ENCODE data around the gene PIWIL1. TPM values are rescaled to one million over a fixed set of nuclear protein-coding genes. Genes with fewer than 3 reads are reported as not detected.

PIWIL1 gene
- polyA plus RNA-seq, 4 donors = 0.20 to 1.8 (median 0.67) TPM

DNA sequence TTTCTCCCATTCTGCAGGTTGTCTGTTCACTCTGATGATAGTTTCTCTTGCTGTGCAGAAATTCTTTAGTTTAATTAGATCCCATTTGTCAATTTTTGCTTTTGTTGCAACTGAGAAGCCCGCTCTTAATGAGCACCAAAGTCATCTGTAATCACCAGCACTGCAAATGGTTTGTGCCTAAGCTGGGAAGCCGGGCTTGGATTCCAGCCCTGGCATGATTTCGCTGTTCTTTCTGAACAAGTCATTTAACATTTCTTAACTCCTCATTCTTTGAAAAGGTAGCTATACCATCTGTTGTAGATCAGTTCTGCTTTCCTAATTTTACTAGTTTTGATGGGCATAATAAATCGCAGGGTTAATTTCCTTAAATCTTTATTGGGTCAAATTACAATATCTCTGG is 32.1 kb downstream of the PIWIL1 start:
- no peak for DNase-seq (ENCODE audit: low read depth in 4 of 4, low spot score in 3 of 4)

DNA sequence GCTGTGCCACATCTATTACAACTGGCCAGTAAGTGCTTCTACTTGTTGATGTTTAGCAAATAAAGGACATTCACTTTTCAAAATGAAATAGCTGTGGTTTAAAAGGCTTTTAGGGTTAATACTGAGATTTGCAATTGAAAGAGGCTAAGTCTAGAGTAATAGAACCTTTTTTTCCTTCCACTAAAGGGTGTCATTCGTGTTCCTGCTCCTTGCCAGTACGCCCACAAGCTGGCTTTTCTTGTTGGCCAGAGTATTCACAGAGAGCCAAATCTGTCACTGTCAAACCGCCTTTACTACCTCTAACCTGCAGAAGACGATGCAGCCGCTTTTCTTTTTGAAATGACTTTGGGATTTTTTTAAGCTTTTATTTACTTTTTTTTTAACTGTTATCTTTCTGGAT is 33.6 kb downstream of the PIWIL1 start:
- no peak for DNase-seq (ENCODE audit: low read depth in 4 of 4, low spot score in 3 of 4)

DNA sequence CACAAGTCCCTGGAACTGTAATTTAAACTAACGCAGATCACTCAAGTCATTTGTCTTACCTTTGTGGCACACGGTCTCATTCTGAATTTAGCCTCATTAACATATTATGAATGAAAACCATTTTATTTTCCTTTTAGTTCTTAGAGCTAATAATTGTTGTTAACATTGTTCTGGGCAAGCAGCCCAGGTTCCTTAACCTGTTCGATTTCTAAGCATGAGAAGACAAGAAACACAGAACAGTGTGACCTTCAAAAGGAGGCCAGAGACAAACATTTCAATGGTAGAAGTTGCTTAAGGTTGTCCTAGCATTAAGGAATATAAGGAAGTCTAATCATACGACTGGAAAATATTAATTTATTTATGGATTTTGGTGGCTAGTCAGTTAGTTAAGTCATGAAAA is 35.2 kb downstream of the PIWIL1 start:
- no peak for DNase-seq (ENCODE audit: low read depth in 4 of 4, low spot score in 3 of 4)

DNA sequence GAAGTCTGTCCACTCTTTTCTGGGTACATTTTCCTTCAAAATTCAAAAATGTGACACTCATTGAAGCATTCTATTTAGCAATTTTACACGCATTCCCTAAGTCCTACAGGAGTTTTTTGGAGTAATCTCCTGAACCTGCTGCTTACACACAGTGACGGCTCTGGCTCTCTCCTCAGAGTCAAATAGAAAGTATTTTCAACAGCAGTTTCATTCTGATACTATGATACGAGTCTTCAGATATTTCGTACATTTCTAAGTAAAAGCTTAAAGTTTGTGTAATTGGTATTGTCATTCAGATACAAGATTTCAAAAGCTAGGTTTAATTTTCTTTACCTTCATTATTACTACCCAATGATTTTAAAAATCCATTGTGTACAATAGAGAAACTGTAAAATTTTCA is 36.4 kb downstream of the PIWIL1 start:
- DNase-seq (ENCODE audit: low read depth in 4 of 4, low spot score in 3 of 4) = no peak

DNA sequence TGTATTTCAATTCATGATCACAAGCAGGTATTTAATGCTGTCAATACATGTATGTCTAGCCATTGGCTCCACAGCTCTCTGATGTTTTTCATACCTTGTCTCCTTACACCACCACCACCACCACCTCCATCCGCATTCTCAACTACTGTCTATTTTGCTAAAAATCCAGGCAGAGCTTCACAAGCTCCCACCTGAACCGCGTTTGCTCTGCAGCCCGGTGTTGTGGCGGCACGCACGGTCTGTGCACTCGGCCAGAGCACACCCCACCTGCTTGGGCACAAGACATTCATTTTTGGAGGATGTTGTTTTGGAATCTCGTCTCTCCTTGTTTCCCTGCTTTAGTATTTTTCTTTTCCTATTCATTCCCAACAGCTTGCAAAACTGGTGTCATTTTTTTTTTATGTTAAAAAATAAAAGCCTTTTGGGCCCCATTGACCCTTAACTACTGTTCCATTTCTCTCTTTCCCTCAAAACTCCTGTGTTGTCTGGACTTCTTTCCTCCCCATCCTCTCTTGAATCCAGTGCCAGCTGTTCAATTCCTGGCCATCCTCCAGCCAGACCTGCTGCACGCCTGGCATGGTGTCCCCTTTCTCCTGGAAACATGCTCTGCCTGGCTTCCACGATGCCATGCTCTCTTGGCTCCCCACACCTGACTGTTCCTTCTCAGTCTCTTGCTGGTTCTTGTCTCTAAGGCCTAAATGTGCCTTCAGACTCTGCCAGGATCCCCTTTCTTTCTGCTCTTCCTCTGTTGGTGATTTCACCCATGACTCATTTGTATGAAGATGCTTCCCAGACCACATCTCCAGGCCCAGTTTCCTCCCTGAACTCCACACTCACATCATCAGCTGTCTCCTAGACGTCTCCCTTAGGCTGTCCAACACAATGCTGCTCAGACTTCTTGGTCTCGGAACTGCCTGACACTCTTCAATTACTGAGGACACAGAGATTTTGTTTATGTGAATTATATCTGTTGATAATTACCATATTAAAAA is 37.9 kb downstream of the PIWIL1 start:
- no peak for DNase-seq (ENCODE audit: low read depth in 4 of 4, low spot score in 3 of 4)

DNA sequence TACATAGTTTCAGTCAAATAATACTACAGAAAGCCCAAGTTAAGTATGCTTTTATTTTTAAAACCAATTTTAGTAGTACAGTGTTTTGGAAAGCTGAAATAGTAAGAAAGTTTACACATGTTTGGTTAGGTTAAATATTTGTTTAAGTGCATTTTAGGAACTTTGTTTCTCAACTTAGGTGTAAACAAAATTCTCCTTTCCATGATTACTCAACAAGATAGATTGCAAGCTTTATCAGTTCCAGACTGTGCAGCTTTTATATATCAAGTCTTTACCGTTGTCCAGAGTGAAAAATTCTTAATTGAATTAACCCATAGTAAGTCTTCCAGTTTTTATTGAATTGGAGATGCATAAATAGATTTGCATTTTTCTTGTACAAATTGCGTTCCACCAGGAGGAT is 45.1 kb downstream of the PIWIL1 start:
- DNase-seq (ENCODE audit: low read depth in 4 of 4, low spot score in 3 of 4) = no peak

DNA sequence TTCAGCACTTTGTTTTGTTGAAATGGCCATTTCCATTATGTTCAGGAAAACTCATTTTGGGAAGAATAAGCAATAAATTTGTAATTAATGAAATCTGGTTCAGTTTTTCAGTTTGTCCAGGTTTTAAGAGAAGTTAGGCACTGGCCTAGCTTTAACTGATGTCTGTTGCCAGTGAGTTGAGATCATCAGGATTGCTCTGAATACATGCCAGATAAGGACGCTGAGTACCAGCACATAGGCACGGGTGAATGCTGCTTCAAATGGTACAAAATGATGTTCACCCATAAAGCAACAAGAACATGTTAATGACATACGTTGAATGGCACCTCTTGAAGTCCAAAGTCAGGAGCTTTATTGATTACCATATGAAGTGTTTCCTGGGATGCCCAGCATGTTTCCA is 46.5 kb downstream of the PIWIL1 start:
- no peak for DNase-seq (ENCODE audit: low read depth in 4 of 4, low spot score in 3 of 4)

DNA sequence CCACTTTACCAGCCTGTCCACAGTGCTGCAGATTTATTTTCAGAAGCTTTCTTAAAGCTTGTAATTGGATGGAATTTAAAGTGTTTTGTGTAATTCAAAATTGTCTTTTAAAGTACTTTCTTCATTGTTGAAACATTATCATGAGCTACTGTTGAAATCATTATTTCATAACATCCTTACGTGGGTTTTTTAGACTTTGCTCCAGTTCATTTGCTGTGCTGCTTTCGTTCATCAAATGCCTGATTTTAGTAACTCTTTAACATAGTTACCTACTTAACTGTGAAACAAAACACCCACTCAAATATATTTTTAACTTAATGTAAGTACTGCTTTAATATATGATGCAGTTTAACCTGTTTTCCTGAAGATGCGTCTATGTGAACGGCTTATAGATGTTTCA is 47.5 kb downstream of the PIWIL1 start:
- no peak for DNase-seq (ENCODE audit: low read depth in 4 of 4, low spot score in 3 of 4)

DNA sequence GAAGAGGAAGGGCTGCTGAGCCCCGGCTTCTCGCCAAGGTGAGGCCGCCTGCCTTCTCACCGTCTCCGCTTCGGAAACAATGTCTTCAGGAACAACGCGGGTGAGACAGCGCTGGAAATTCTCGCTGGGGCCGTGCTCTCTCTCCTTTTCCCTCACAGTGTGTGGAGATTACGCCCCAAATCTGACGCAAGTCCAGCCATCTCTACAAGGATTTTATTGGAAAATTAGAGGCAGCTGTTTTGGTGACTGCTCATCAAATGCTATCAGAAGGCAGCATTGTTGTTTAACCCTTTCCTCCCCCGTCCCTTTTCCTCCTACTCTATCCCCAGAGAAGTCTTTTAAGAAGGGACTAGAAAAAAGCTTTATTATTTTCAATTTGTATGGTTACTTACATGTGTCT is 53.5 kb downstream of the PIWIL1 start:
- DNase-seq (ENCODE audit: low read depth in 4 of 4, low spot score in 3 of 4) = no peak

DNA sequence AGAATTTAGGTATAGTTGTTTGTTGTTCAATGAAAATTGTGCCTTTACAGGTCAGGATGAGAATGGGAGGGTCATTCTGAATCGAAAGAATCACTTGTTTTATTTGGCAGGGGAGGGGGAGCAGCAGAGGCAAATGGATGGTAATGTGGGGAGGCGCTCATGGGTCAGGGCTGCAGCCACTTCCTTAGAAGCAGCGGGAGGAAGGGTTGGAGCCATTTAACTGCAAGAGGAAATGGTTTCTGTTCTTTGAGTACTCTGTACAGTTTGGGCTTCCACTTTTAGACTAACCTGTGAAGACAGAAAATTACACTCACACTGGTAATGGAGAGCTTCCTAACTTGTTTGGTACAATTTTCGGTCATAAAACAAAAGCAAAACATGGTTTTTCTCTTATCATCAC is 57.2 kb downstream of the PIWIL1 start:
- DNase-seq (ENCODE audit: low read depth in 4 of 4, low spot score in 3 of 4) = no peak

DNA sequence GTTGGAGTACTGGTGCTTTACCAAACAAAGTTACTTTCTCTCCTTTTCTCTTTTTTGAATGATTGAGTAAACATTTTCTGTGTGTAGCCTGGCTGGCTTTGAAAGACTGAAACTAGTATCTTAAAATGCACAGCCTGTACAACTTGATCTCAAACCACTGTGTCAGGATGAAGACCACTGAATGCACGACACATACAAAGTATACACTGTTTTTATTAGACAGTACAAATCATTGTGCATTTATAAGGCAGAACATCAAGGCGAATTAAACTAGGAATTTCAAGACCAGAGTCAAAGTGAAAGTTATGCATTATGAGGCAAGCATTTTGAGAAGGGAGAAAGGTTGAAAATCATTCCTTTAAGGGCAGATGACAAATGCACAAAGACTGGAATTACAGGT is 59.0 kb downstream of the PIWIL1 start:
- no peak for DNase-seq (ENCODE audit: low read depth in 4 of 4, low spot score in 3 of 4)

DNA sequence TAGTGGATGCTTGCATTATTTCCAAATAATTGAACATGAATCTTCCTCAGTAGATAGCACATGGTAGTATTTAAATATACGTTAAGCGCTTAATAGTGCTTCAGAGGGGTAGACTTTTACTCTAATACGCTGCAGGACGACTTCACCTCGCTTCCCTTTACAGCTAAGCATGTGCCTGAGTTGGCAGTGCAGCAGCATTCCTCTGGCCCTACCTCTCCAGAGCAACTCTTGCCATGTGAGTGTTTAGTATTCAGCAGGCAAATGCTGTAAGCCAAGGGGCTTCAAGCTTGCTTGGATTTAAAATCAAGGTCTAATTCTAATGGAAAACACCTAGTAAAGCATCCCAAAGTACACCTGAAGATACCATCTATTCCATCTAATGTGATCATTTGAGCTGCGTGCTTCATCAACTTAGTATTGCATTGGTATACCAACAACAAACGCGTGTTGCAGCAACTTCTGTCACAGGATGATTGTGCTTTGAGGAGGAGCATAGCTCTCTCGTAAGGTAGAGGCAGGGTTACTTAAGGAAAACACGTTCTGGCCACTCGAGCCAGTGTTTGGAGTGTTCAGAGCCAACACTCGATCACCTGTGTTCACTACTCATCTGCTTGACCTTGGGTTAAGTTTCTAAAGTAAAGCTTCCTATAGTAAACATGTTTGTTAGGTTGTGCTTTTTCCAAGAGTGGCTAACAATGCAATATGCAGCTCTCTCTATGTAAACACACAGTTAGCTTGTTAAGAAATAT is 60.6 kb downstream of the PIWIL1 start:
- no peak for DNase-seq (ENCODE audit: low read depth in 4 of 4, low spot score in 3 of 4)

DNA sequence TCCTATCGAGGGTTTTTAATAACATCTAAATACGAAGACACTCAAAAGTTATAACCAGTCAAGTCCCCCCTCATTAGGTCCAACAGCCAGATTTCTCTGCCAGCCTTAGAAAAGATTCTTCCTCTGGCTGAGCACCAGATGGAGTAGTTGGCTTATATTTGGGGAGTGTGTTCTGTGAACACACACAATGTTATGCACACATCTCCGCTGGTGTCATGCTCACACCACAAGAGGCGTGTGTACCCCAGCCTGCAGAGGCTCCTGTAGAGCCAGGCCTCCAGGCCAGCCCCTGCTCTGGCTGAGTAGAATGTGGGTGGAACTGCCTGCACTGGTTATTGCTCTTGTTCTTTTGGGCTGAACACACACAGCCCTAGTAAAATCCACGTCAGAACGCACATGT is 64.0 kb downstream of the PIWIL1 start:
- DNase-seq (ENCODE audit: low read depth in 4 of 4, low spot score in 3 of 4) = no peak

DNA sequence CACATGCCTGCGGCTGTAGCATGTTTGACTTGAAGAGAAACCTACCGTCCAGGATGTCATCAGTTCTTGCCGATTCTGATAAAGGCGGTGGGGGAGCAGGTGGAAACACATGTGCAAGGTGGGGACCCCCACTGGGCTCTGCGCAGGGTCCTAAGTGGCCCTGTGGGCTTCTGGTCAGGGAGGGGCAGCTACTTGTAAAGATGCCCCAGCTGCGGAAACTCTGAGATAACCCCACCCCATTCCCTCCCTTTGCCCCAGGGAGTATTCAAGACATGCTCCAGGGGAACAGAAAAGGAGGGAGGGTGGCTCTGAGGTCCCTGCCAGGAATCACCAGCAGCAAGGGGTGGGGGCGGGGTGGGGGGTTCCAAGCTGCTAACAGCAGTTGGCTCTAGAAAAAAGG is 67.6 kb downstream of the PIWIL1 start:
- no peak for DNase-seq (ENCODE audit: low read depth in 4 of 4, low spot score in 3 of 4)

DNA sequence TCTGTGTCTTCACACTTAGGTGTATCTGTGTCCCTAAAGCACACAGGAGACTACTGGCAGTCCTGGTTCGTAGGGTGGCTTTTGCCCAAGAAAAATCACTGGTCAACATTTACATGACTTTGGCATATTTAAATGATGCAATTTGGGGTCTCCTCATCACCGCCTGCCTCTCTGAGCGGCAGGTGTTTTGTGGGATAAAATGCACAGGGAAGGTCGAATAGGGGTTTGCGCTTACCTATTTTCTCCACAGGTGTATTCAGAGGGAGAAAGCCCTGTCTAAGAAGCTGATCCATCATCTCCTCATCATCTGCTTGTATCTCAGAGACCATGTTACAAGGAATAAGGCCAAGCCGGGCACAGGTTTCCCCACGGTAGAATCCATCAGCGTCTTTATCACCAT is 74.7 kb downstream of the PIWIL1 start:
- no peak for DNase-seq (ENCODE audit: low read depth in 4 of 4, low spot score in 3 of 4)

DNA sequence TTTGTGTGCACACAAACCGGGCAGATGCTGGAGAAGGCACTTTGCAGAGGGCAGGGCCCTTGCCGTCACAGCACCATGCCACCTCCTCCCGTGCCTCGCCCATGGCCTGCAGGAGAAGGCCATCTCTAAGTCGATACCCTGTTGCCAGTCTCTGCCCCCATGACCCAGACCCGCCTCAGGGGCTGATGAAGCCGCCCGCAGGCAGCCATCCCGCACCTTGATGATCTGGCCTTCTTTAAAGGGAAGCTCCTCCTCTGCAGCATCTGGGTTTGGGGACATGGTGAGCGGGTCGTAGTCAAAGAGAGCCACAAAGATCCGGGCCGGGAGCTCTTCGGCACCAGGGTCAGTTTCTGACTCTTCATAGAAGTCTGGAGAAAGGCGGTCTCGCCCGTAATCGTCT is 76.2 kb downstream of the PIWIL1 start:
- no peak for DNase-seq (ENCODE audit: low read depth in 4 of 4, low spot score in 3 of 4)

DNA sequence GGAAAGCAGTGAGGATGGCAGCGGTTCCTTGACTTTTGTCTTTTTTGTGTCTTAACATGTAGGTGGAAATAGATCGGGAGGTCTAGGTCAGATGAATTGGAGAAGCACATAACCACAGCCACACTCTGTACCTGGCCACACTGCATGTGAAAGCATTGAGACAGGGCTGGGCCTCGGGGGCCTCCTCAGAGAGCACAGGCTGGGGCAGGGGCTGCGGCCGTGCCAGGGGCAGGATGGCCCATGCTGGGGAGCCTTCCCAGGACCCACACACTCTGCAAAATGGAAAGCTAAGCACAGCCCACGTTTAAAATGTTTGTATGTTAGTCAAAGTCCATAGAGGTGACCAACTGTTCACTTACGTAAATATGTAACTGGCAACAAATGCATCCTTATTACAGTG is 76.7 kb downstream of the PIWIL1 start:
- DNase-seq (ENCODE audit: low read depth in 4 of 4, low spot score in 3 of 4) = no peak

DNA sequence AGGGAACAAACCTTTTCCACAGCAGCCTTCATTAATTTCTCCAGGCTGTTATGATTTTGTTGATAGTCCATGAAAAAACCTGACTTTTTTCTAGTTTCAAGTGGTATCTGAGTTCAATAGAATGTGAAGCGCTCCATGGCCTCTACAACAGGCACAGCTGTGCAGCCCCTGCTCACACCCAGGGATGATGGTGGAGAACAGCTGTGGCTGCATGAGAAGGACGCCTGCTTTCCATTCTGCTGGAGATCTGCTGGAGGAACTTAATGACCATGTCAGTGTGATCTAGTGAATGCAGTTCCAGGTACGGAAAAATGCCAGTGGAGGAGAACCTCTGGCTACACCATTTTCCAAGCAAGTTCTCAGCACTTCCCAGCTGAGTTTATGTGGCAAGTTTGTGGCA is 80.6 kb downstream of the PIWIL1 start:
- no peak for DNase-seq (ENCODE audit: low read depth in 4 of 4, low spot score in 3 of 4)

DNA sequence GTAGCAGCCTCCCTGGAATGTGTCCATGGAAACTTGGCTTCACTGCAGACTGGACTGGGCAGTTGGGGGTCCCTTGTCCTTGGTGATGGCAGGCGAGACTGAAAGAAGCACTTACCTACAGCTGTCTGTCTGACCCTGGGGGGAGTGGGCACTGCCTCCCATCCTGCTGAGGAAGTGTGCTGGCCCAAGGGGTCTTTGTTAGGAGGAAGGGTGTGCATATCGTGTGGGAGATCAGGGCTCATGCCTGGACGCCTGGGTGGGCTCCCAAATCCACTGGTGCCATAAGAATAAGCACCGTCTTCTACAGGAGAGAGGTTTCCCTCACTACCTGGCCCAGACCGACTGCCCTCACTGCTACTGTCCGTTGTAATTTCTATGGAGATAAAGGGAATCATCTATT is 81.4 kb downstream of the PIWIL1 start:
- DNase-seq (ENCODE audit: low read depth in 4 of 4, low spot score in 3 of 4) = no peak

DNA sequence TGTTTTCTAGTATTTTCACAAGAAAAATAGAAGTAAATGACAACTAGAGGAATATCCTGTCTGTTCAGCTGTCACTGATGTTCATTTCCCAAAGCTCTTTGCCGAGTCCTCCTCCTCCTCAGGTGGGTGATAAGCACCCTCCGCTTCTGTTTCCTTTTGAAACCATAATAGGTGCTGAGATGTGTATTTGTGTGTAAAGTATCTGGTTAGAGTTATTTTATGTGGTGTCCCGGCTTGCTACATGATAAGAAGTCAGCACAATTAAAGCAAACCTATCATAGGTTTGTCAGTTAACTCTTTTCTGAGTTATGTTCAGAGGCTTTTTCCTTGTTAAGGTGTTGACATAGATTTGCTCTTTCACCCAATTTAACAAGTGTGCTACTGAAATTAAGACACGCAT is 82.4 kb downstream of the PIWIL1 start:
- no peak for DNase-seq (ENCODE audit: low read depth in 4 of 4, low spot score in 3 of 4)

DNA sequence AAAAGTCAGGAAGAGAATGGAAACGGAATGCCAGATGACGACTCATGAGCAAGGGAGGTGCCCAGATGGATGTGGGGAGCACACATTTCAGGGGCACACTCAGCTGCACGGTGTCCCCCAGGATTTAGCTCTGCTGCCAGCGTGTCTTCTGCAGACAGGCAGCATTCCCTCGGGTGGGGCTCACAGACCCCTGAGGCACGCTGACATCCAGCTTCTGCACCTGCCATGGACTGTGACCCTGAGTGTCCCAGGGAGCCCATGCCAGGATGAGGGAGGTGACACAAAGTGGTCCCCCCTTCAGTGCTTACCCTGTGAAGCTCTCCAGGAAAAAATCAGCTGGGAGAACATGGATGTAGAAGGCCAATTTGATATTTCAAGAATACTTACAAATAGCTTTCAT is 84.2 kb downstream of the PIWIL1 start:
- DNase-seq (ENCODE audit: low read depth in 4 of 4, low spot score in 3 of 4) = no peak
